ENCODE measurements around the gene CRTC3.
"Not testable (repeated sequence)": the region's sequence is repeated elsewhere in the genome, so short reads cannot be mapped to it uniquely, and the experiment has no call there.

Gene CRTC3

DNA sequence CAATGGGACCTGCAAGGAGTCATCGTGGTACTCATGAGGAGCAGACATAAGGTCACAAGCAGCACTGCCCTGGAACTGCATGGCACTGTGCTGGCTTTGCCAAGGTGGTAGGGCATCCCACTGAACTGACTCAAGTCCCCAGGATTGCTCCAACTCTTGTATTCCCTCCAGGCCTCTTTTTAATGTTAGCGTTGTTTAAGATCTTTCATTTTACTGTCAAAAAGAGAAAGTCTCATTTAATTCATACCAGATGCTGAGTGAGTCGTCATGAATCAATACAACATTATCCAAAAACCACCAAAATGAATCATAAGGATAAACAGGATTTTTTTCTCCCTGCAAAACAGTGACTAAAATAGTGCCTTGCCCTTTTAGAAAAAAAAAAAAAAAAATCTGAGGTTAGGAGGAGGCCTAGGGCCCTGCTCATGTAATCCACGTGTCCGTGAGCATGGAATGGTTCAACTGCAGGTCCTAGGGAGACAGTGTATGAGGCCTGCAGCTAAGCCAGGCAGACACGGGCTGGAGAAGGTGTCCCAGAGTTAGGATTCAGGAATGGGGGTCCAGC is 150.7 kb downstream of the CRTC3 start:
- DNase-seq: no peak

DNA sequence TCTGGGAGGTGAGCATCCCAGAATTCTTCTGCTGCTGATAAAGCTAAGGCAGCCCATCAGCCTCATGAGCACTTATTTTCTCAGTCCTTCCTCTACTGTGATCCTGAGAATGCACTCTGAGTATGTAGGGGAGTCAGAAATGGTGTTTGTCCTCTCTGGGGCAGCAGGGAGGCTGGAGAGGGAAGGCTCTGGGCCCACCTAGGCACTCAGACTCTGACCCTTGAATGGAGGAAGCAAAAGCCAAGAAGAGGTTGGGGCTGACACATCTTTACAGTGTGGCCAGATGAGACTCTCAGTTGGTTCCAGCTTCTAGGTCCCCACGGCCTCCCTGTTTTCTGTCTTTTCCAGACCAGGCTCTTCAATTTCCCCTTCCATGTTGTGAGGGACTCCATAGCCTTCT is 151.3 kb downstream of the CRTC3 start:
- no peak for DNase-seq

DNA sequence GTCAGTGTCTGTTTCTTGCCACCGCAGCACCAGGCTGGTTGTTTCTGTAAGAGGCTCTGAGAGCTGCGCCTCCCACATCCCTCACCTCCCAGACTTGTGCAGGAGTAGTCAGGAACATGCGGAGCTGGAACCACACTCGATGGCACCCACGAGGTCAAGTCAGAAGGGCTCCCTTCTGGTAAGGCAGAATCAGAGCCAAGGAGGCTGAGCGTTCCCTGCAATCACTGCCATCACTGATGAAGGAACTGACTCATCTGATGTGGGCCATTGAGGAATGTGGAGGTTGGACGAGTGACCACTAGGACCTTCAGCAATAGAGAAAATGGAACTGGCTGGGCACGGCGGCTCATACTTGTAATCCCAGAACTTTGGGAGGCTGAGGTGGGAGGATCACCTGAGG is 151.8 kb downstream of the CRTC3 start:
- DNase-seq: no peak

DNA sequence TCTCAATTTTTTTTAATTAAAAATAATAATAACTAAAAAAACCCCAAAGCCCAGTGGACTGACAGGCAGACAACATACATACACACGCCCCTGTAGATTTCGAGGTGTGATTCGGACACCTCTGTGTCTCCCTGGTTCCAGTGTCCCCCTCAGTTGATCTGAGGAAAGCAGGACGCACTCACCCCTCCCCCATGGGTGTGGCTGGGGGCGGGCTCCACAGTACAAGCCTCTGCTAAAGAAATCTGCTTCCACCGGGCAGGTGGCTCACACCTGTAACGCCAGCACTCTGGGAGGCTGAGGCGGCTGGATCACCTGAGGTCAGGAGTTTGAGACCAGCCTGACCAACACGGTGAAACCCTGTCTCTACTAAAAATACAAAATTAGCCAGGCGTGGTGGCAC is 153.6 kb downstream of the CRTC3 start:
- no peak for DNase-seq

DNA sequence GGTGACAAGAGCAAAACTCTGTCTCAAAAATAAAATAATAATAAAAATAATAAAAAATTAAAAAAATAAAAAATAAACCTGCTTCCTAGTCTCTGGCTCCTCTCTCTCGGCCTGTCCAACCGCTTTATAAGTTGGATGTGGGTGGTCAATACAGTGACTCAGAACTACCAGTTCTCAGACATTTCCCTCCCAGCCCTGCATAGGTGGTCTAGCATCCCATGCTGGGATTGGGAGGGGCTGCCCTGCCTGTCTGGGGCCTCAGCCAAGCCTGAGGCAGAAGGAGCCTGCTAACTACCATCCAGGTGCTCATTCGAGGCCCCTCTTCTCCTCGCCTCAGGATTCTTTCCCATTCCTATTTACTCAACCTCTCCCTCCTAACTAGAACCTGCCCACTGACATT is 154.2 kb downstream of the CRTC3 start:
- no peak for DNase-seq

DNA sequence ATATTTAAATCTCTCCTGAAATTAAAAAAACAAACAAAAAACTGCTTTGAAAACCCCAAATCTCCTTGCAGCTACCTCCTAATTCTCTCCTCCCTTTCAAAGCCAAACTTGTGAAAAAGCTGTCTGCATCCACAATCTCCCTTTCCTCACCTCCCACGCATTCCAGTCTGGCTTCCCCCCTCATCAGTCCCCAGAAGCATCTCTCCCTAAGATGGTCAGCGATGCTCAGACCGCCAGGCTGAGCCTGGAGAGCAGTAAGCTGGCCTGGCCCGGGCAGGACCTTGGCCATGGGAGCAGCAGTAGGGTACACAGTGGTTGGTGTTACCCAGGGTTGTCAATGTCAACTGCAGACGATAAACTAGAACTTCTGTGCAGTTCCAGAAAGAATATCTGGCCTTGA is 154.6 kb downstream of the CRTC3 start:
- no peak for DNase-seq

DNA sequence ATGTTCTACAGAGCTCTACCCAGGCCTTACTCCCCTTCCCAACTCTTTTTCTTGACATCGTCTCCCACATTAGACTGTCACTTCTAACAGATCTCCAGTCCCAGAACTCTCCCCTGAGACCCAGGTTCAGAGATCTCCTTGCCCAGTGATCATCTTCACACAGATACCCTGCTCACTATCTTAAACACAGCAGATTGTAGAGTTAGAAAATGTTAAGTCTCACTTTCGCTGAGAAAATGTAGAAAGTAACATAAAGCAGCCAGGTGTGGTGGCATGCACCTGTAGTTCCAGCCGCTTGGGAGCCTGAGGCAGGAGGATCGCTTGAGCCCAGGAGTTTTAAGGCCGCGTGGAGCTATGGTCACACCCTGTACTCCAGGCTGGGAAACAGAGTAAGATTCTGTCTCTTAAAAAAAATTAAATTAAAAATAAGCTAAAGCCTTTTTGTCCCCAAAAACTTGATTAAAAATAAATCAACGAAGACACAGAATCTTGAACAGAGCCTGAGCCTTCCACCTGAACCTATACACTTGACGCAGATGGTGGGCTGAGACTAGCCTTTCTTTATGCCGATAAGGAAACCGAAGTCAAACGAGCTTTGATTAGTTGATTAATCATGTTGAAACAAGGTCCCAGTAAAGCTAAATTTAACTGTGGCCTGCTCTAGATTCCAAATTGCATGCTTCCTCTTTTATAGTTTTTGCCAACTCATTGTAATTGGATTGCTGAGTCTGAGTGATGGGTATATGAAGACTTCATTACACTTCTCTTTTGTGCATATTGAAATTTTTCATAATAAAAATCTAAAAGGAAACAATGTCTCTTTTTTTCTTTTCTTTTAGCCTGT is 156.1 kb downstream of the CRTC3 start:
- DNase-seq: peak in 1 of 5 experiments; percentile 56

DNA sequence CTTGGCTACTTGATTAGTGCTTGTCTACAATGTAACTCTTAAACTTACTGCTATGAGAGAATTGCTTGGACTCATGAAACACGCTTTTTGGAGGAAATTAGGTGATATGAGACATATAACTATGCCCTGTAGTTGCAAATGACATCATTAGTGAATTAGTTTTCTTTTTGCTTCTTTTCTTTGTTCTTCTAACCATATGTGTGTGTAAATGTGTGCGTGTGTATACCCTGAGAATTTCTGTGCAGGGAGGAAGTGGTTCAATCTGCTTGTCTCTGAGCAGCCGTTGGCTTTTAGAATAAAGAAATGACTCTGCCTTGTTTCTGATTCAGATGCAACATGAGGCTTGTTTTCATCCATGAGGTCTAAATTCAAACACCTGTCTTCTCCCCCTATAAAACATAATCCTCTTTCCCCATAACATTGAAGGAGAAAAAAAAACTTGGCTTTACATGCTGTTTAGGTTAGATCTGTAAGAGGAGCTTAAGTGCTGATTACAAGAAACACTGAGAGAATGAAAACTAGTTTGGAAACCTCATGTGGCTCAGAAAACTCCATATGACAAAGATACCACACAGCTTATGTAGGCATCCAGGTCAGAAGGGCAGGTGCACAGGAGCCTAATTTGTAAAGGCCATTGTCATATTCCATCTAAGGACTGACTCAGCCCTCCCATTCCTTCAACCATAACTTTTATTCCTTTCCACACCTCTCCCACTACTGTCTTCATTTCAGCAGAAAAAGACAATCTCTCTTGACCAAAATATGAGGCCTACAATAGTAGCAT is 156.9 kb downstream of the CRTC3 start:
- DNase-seq: peak in 1 of 5 experiments; percentile 97

DNA sequence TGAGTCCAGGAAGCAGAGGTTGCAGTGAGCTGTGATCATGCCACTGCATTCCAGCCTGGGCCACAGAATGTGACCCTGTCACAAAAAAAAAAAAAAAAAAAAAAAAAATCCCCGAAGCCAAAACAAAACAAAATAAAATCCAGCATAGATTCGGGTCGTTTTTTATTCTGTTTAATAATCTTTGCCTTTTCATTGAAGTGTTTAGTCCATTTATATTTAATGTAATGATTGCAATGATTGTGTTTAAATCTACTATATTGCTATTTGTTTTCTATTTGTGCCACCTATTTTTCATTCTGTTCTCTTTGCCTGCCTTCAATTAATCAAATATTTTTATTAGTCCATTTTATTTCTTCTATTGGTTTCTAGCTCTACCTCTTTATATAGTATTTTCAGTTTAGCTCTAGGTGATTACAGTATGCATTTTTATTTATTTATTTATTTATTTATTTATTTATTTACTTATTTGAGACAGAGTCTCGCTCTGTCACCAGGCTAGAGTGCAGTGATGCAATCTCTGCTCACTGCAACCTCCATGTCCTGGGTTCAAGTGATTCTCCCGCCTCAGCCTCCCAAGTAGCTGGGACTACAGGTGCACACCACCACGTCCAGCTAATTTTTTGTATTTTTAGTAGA is 159.7 kb downstream of the CRTC3 start:
- DNase-seq: not testable (repeated sequence)

DNA sequence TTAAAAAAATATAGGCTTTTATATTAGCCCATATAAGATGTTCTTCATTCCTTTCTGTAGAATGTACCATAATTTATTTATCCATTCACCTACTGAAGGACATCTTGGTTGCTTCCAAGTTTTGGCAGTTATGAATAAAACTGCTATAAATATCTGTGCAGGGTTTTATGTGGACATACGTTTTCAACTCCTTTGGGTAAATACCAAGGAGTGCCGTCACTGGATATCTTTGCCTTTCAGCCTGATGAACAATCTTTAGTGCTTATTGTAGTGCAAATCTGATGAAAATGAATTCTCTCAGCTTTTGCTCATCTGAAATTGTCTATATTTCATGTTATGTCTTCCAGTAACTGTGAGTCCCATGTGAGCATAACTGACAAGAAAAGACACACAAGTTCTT is 160.9 kb downstream of the CRTC3 start:
- no peak for DNase-seq

DNA sequence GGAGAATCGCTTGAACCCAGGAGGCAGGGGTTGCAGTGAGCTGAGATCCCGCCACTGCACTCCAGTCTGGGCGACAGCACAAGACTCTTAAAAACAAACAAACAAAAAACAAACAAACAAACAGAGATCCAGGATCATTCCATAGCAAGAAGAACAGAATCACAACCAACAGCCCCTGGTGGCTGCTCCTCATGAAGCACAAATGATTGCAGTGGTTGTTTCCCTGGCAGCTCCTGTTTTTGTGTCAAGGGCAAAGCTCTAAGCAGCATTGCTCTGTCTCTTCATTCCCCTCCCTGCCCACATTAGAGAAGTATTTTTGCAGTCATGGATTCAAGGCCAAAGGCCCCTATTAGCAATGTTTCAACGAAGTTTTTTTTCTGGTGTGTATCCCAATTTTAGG is 161.6 kb downstream of the CRTC3 start:
- no peak for DNase-seq

DNA sequence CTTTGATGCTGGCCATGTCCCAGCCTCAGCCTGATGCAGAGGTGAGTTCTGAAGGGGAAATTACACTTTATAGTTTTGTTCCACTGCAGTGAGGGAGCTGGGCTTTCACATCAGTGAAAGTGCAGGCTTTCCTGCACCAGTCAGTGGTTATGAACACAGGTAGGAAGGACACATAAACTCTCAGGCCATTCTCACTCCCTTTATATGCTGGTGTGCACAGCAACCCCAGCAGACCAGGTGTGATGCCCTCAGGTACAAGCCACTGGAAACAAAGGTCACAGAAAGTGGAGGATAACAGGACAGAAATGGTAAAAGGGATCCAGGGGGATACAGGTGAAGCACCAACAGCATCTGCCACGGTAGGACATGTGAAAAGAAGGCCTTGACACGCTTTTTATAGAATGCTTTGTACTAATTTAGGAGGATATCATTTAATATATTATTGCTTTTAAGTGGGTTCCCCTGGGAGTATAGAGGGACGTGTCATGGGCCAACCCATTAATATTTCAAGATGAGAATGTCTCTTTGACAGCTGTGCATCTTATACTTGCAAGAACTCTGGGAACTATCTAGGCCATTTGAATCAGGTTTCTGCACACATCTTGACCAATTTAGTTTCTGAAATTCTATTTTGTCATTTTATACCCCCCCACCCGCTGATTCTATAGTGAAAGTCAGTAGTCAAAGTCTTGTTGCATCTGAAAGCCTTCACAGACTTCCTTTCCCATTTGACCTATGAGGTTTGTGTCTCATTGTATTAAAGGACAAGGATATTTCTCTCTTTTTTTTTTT is 162.5 kb downstream of the CRTC3 start:
- no peak for DNase-seq
